A549 (cell line): ENCODE results near the gene ABT1. TPM values are rescaled to one million over a fixed set of nuclear protein-coding genes. Genes with fewer than 3 reads are reported as not detected.

Source experiments
- polyA plus RNA-seq, 4 experiments: library from polyadenylated mRNA; depleted of rRNA in 3 of 4; stranded (reverse); fragments of >200 nt; fragmentation: RNase III in 1 of 4; extraction: RNeasy Plus Mini Kit Qiagen cat#74134 plus additional on column Dnase treatment in 1 of 4; gene quantifications; 2 replicates in 3 of 4; 3 replicates in 1 of 4; pipeline ENCODE4 v1.2.3, GENCODE V29; 2011 to 2017

Gene ABT1
- polyA plus RNA-seq, 2 of the 4 experiments (the other 2 are of a cell fraction), result 10.6 to 11.1 TPM

Other genes with a start within 250 kb of the ABT1 start
- gene BTN3A2, start 231.8 kb upstream of the ABT1 start, polyA plus RNA-seq (2011; rRNA removed), result 13.4 and 13.5 TPM in 2 replicates
- gene BTN3A2, start 231.8 kb upstream of the ABT1 start, polyA plus RNA-seq (2017; fragmentation: RNase III; extraction: RNeasy Plus Mini Kit Qiagen cat#74134 plus additional on column Dnase treatment), result 4.2 to 5.1 TPM (median 4.8 TPM) in 3 replicates
- 6.5 and 7.0 TPM in 2 replicates for gene BTN2A2, start 213.8 kb upstream of the ABT1 start, polyA plus RNA-seq (2011; rRNA removed)
- gene BTN2A2, start 213.8 kb upstream of the ABT1 start, polyA plus RNA-seq (2017; fragmentation: RNase III; extraction: RNeasy Plus Mini Kit Qiagen cat#74134 plus additional on column Dnase treatment), result 6.7 to 9.5 TPM (median 7.5 TPM) in 3 replicates
- gene BTN3A1, start 194.7 kb upstream of the ABT1 start, polyA plus RNA-seq (2011; rRNA removed), result 8.1 and 13.6 TPM in 2 replicates
- 3.8 to 5.5 TPM (median 4.0 TPM) in 3 replicates for gene BTN3A1, start 194.7 kb upstream of the ABT1 start, polyA plus RNA-seq (2017; fragmentation: RNase III; extraction: RNeasy Plus Mini Kit Qiagen cat#74134 plus additional on column Dnase treatment)
- gene BTN3A3, start 156.4 kb upstream of the ABT1 start, polyA plus RNA-seq (2011; rRNA removed), result 2.7 and 3.9 TPM in 2 replicates
- gene BTN3A3, start 156.4 kb upstream of the ABT1 start, polyA plus RNA-seq (2017; fragmentation: RNase III; extraction: RNeasy Plus Mini Kit Qiagen cat#74134 plus additional on column Dnase treatment), result 1.5 to 1.9 TPM (median 1.6 TPM) in 3 replicates
- 20.7 and 21.8 TPM in 2 replicates for gene BTN2A1, start 139.0 kb upstream of the ABT1 start, polyA plus RNA-seq (2011; rRNA removed)
- 19.2 to 20.3 TPM (median 19.3 TPM) in 3 replicates for gene BTN2A1, start 139.0 kb upstream of the ABT1 start, polyA plus RNA-seq (2017; fragmentation: RNase III; extraction: RNeasy Plus Mini Kit Qiagen cat#74134 plus additional on column Dnase treatment)
- not detected in 2 replicates for gene BTN1A1, start 96.7 kb upstream of the ABT1 start, polyA plus RNA-seq (2011; rRNA removed)
- not detected in 3 replicates for gene BTN1A1, start 96.7 kb upstream of the ABT1 start, polyA plus RNA-seq (2017; fragmentation: RNase III; extraction: RNeasy Plus Mini Kit Qiagen cat#74134 plus additional on column Dnase treatment)
- 59.0 and 62.9 TPM in 2 replicates for gene HMGN4, start 58.6 kb upstream of the ABT1 start, polyA plus RNA-seq (2011; rRNA removed)
- gene HMGN4, start 58.6 kb upstream of the ABT1 start, polyA plus RNA-seq (2017; fragmentation: RNase III; extraction: RNeasy Plus Mini Kit Qiagen cat#74134 plus additional on column Dnase treatment), result 52.8 to 55.0 TPM (median 53.0 TPM) in 3 replicates
- gene ZNF322, start 62.8 kb downstream of the ABT1 start, polyA plus RNA-seq (2011; rRNA removed), result 12.3 and 14.5 TPM in 2 replicates
- 5.6 to 6.1 TPM (median 6.0 TPM) in 3 replicates for gene ZNF322, start 62.8 kb downstream of the ABT1 start, polyA plus RNA-seq (2017; fragmentation: RNase III; extraction: RNeasy Plus Mini Kit Qiagen cat#74134 plus additional on column Dnase treatment)